ENCODE measurements around the gene WDR37.

- TF ChIP-seq POLR2A (IDR thresholded peaks at IDR 0.05; ENCODE audit: low read length) (no peak), GATA1 (IDR thresholded peaks at IDR 0.05; ENCODE audit: low read depth, low read length) (no peak)
Measured at GRCh38 chr10:1130995-1131790, 75.0 kb downstream of the WDR37 start.

All from erythroblast (primary cell).